MCF 10A (cell line): Measurements from ENCODE around the gene PPM1E. TPM values are rescaled to one million over a fixed set of nuclear protein-coding genes. Genes with fewer than 3 reads are reported as not detected.
"Not testable (repeated sequence)": the region's sequence is repeated elsewhere in the genome, so short reads cannot be mapped to it uniquely, and the experiment has no call there.

Experiments used
- BruUV-seq: library from RNA; stranded (reverse); fragments of 400-500 nt; replicated peaks from 2 replicates; lab custom pipeline; 2021; lab: Mats Ljungman, UMichigan
- CTCF ChIA-PET: fragments of 300-600 bp; sonication (Branson Sonifier 250); formaldehyde crosslinking; extraction: SDS; loops from one replicate; lab custom pipeline; 2021; ENCODE audit warnings: antibody characterized with exemption, inconsistent platforms; lab: Yijun Ruan, JAX
- POLR2A ChIA-PET: fragments of 300-600, 350-650 bp; sonication (Branson Sonifier 250); formaldehyde crosslinking; extraction: SDS; loops from one replicate; lab custom pipeline; 2020; ENCODE audit warnings: antibody characterized with exemption, inconsistent platforms; lab: Yijun Ruan, JAX
- DNase-seq: peaks from one replicate; pipeline ENCODE4 v3.0.0-alpha.2; 2018; ENCODE audit not compliant: unreplicated experiment
- H3K27ac Mint-ChIP-seq: one replicate; pipeline ENCODE4 v1.8.0; 2022; ENCODE audit warnings: mild to moderate bottlenecking, low read depth, mixed read lengths; ENCODE audit not compliant: unreplicated experiment
- H3K27me3 Mint-ChIP-seq: one replicate; pipeline ENCODE4 v1.8.0; 2022; ENCODE audit warnings: mixed read lengths; ENCODE audit not compliant: insufficient read depth, unreplicated experiment
- H3K36me3 Mint-ChIP-seq: one replicate; pipeline ENCODE4 v1.8.0; 2022; ENCODE audit warnings: mild to moderate bottlenecking, moderate library complexity, mixed read lengths; ENCODE audit not compliant: insufficient read depth, unreplicated experiment
- H3K4me1 Mint-ChIP-seq: one replicate; pipeline ENCODE4 v1.8.0; 2022; ENCODE audit warnings: mixed read lengths; ENCODE audit not compliant: insufficient read depth, unreplicated experiment
- H3K4me3 Mint-ChIP-seq: one replicate; pipeline ENCODE4 v1.8.0; 2022; ENCODE audit warnings: mild to moderate bottlenecking, moderate library complexity, mixed read lengths; ENCODE audit not compliant: unreplicated experiment
- H3K9me3 Mint-ChIP-seq: one replicate; pipeline ENCODE4 v1.8.0; 2022; ENCODE audit warnings: mixed read lengths; ENCODE audit not compliant: unreplicated experiment
- intact Hi-C: fragments of 100-400 bp; cut with micrococcal nuclease; formaldehyde crosslinking; loops from 2 replicates; pipeline ENCODE4 v1.14.1; 2022
- total RNA-seq: library from RNA; stranded (reverse); gene quantifications from 2 replicates; pipeline ENCODE4 v1.2.3, GENCODE V29; 2022
- TF ChIP-seq, protein P1 (sequence below): fragments of 200-600 bp; IDR thresholded peaks from one replicate; pipeline ENCODE4 v1.8.0; 2022; ENCODE audit warnings: antibody characterized with exemption, mild to moderate bottlenecking; ENCODE audit not compliant: unreplicated experiment

Gene PPM1E
- total RNA-seq, 1 experiment from 2014 or later: 0.65 TPM

DNA sequence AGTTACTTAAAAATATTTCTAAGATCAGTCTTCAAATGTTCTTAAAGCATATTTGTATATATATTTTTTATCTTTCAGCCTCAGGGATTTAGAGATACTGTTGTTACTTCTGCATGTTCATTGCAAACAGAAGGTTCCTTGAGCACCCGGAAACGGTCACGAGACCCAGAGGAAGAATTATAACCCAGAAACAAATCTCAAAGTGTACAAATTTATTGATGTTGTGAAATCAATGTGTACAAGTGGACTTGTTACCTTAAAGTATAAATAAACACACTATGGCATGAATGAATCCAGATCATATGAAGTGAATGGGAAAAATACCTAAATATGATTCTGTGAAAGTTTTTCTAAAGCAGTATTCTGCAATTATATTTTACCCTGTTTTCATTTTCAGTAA lies 21.6 kb upstream of the PPM1E start:
- Mint-ChIP-seq H3K4me3 (no peak overlapping the region), H3K36me3 (peaks cover 23% of the 10 kb centered on the region), H3K27ac (no peak overlapping the region), H3K27me3 (no peaks in the 10 kb centered on the region), H3K4me1 (no peaks in the 10 kb centered on the region), H3K9me3 (no peaks in the 10 kb centered on the region)
- DNase-seq: no peak
- ChIA-PET POLR2A (no interaction called here), CTCF (interaction anchor here (0.7 kb wide), 1 partner anchor 46 kb away, joined by 3 read pairs; no protein-coding TSS in a partner anchor)
- BruUV-seq: no TSS peak
- TF ChIP-seq, protein P1, sequence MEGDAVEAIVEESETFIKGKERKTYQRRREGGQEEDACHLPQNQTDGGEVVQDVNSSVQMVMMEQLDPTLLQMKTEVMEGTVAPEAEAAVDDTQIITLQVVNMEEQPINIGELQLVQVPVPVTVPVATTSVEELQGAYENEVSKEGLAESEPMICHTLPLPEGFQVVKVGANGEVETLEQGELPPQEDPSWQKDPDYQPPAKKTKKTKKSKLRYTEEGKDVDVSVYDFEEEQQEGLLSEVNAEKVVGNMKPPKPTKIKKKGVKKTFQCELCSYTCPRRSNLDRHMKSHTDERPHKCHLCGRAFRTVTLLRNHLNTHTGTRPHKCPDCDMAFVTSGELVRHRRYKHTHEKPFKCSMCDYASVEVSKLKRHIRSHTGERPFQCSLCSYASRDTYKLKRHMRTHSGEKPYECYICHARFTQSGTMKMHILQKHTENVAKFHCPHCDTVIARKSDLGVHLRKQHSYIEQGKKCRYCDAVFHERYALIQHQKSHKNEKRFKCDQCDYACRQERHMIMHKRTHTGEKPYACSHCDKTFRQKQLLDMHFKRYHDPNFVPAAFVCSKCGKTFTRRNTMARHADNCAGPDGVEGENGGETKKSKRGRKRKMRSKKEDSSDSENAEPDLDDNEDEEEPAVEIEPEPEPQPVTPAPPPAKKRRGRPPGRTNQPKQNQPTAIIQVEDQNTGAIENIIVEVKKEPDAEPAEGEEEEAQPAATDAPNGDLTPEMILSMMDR: no peak
- intact Hi-C loops: no loop called here

DNA sequence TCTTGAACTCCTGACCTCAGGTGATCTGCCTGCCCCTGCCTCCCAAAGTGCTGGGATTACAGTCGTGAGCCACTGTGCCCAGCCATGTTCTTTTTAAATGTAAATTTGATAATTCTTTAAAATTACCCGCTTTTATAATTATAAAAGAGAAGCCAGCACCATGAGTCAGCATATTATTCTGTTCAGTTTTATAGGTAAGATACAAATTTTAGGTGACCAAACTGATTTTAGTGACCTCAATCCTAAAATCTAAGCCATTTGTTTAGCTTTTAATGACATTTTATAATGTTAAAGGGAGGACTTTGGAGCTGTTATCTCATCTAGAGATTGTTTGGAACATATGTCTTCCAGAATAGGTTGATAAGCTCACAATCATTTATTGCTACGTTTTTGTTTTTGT lies 20.8 kb upstream of the PPM1E start:
- CTCF ChIA-PET: interaction anchor here (0.7 kb wide), 1 partner anchor 46 kb away, joined by 3 read pairs; no protein-coding TSS in a partner anchor
- intact Hi-C loops: no loop called here
- no peaks in the 10 kb centered on the region for H3K9me3 Mint-ChIP-seq
- H3K4me1 Mint-ChIP-seq: no peaks in the 10 kb centered on the region
- POLR2A ChIA-PET: interaction anchor here (0.6 kb wide), 1 partner anchor 153 kb away, joined by 3 read pairs; no protein-coding TSS in a partner anchor
- H3K27ac Mint-ChIP-seq: no peak overlapping the region
- H3K4me3 Mint-ChIP-seq: no peak overlapping the region
- TF ChIP-seq, protein P1: no peak
- peaks cover 23% of the 10 kb centered on the region for H3K36me3 Mint-ChIP-seq
- BruUV-seq: no TSS peak
- DNase-seq: no peak
- H3K27me3 Mint-ChIP-seq: no peaks in the 10 kb centered on the region

- intact Hi-C loops: no loop called here
- CTCF ChIA-PET: interaction anchor here (0.7 to 0.8 kb wide), 3 partner anchors 19 to 43 kb away, joined by 3 read pairs; no protein-coding TSS in a partner anchor
- BruUV-seq: no TSS peak
- Mint-ChIP-seq H3K4me1 (peaks cover 12% of the 10 kb centered on the region), H3K36me3 (no peaks in the 10 kb centered on the region), H3K27ac (peak overlapping the region; percentile 46), H3K9me3 (no peaks in the 10 kb centered on the region), H3K27me3 (no peaks in the 10 kb centered on the region), H3K4me3 (peak overlapping the region; percentile 35)
- DNase-seq: peak; percentile 92
- POLR2A ChIA-PET: interaction anchor here (0.6 to 2.2 kb wide), 9 partner anchors 9 to 250 kb away, joined by 3 to 7 read pairs (median 4); partner anchors contain the start of gene RAD51C
- TF ChIP-seq, protein P1: no peak
Measured at GRCh38 chr17:58741121-58741625, 14.5 kb upstream of the PPM1E start.

- H3K9me3 Mint-ChIP-seq: no peaks in the 10 kb centered on the region
- POLR2A ChIA-PET: interaction anchor here (1.0 to 1.5 kb wide), 2 partner anchors 9 to 116 kb away, joined by 4 to 5 read pairs; no protein-coding TSS in a partner anchor
- no peaks in the 10 kb centered on the region for H3K27me3 Mint-ChIP-seq
- no peak for DNase-seq
- no peaks in the 10 kb centered on the region for H3K36me3 Mint-ChIP-seq
- intact Hi-C loops: no loop called here
- H3K27ac Mint-ChIP-seq: no peak overlapping the region
- H3K4me1 Mint-ChIP-seq: no peaks in the 10 kb centered on the region
- TF ChIP-seq, protein P1: no peak
- CTCF ChIA-PET: no interaction called here
- BruUV-seq: no TSS peak
- H3K4me3 Mint-ChIP-seq: no peak overlapping the region
Measured at GRCh38 chr17:58747674-58748073, 8.0 kb upstream of the PPM1E start.

DNA sequence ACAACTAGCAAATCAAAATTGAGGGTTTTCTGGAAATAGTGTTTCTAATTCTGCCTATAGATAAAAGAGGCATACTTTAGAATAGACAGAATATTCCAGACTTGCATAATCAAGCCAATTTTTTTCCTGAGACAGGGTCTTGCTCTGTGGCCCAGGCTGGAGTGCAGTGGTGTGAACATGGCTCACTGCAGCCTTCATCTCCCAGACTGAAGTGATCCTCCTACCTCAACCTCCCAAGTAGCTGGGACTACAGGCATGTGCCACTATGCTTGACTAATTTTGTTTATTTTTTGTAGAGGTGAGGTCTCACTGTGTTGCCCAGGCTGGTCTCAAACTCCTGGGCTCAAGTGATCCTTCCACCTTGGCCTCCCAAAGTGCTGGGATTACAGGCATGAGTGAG lies 6.0 kb upstream of the PPM1E start:
- H3K27ac Mint-ChIP-seq, H3K4me1 Mint-ChIP-seq, BruUV-seq, H3K4me3 Mint-ChIP-seq, H3K27me3 Mint-ChIP-seq, H3K36me3 Mint-ChIP-seq, CTCF ChIA-PET, intact Hi-C loops, H3K9me3 Mint-ChIP-seq, DNase-seq: not testable (repeated sequence)
- POLR2A ChIA-PET: interaction anchor here (1.9 kb wide), 1 partner anchor 8 kb away, joined by 7 read pairs; no protein-coding TSS in a partner anchor
